MM.1S (cell line): Measurements from ENCODE around the gene ARMCX4.

Experiments
- EZH2 ChIP-seq: fragments of 300-600 bp; sonication (generic); optimal IDR thresholded peaks from 2 replicates; pipeline ENCODE3; 2017; ENCODE audit warnings: low read depth, mild to moderate bottlenecking, antibody characterized with exemption, low read length, mixed read lengths
- TF ChIP-seq, protein P1 (sequence below): fragments of 300-600 bp; sonication (generic); IDR thresholded peaks from 2 replicates; pipeline ENCODE4 v1.5.1; 2016; ENCODE audit warnings: antibody characterized with exemption, low read length, mixed read lengths

DNA sequence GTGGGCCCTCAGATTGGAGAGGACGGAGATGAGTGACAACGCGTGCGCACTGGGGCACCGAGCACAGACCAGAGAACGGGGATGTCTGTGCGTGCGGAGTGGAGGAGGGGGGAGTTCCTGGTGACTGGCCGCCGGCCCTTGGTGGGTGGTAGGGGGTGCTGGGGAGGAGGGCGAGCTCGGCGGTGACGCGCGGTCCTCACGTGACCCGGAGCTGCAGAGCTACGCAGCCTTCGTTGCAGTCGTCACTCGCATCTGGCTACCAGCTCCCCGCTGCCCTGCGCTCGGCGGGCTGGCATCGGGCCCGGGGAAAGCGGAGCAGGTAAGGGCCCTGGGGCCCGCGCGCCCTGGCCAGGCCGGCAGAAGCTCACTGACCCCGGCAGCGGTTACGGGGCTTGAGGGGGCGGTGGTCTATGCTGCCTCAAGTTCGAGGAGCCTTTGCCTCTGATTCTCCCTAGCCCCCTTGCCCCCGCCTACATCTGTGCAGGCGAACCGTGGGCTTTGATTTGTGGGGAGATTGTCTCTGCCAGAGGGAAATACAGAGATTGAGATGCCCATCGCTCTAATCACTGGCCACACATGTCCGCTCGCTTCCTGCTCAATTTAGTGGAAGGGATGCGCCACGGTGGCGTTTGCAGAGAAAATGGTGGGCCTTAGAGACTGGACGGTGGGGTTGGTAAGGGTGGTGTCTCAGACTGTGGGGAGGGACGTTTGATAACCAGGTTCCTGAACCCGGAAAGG lies at the start of gene ARMCX4:
- TF ChIP-seq, protein P1, sequence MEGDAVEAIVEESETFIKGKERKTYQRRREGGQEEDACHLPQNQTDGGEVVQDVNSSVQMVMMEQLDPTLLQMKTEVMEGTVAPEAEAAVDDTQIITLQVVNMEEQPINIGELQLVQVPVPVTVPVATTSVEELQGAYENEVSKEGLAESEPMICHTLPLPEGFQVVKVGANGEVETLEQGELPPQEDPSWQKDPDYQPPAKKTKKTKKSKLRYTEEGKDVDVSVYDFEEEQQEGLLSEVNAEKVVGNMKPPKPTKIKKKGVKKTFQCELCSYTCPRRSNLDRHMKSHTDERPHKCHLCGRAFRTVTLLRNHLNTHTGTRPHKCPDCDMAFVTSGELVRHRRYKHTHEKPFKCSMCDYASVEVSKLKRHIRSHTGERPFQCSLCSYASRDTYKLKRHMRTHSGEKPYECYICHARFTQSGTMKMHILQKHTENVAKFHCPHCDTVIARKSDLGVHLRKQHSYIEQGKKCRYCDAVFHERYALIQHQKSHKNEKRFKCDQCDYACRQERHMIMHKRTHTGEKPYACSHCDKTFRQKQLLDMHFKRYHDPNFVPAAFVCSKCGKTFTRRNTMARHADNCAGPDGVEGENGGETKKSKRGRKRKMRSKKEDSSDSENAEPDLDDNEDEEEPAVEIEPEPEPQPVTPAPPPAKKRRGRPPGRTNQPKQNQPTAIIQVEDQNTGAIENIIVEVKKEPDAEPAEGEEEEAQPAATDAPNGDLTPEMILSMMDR = no peak
- TF ChIP-seq EZH2 = no peak
